GM19372 (cell line): ENCODE data around the gene CGNL1.

Source experiments
- ATAC-seq: cut with Tn5 transposase; IDR thresholded peaks from one replicate; pipeline ENCODE4 v1.9.1; 2021; ENCODE audit warnings: mild to moderate bottlenecking, low read depth, moderate library complexity; ENCODE audit not compliant: unreplicated experiment

The CGNL1 gene

GRCh38 chr15:57489122-57489521 lies 112.8 kb downstream of the CGNL1 start:
- no peak for ATAC-seq

- no peak for ATAC-seq
Observed at GRCh38 chr15:57493351-57493750, 117.0 kb downstream of the CGNL1 start.

GRCh38 chr15:57494581-57494980 lies 118.3 kb downstream of the CGNL1 start:
- ATAC-seq: no peak

GRCh38 chr15:57495041-57495440 lies 118.7 kb downstream of the CGNL1 start:
- ATAC-seq: no peak

- no peak for ATAC-seq
Observed at GRCh38 chr15:57495554-57496165, 119.4 kb downstream of the CGNL1 start.

- ATAC-seq: no peak
Observed at GRCh38 chr15:57496594-57496945, 120.3 kb downstream of the CGNL1 start.

GRCh38 chr15:57496946-57497869 lies 120.9 kb downstream of the CGNL1 start:
- ATAC-seq: no peak

- no peak for ATAC-seq
Observed at GRCh38 chr15:57500256-57500655, 124.0 kb downstream of the CGNL1 start.

GRCh38 chr15:57500979-57501576 lies 124.8 kb downstream of the CGNL1 start:
- no peak for ATAC-seq

GRCh38 chr15:57502116-57502515 lies 125.8 kb downstream of the CGNL1 start:
- ATAC-seq: no peak

GRCh38 chr15:57503051-57503702 lies 126.9 kb downstream of the CGNL1 start:
- no peak for ATAC-seq

- no peak for ATAC-seq
Observed at GRCh38 chr15:57503911-57504598, 127.8 kb downstream of the CGNL1 start.

- ATAC-seq: no peak
Observed at GRCh38 chr15:57504599-57504940, 128.3 kb downstream of the CGNL1 start.

- ATAC-seq: no peak
Observed at GRCh38 chr15:57505056-57505715, 128.9 kb downstream of the CGNL1 start.

- no peak for ATAC-seq
Observed at GRCh38 chr15:57505949-57506391, 129.7 kb downstream of the CGNL1 start.

GRCh38 chr15:57506422-57506821 lies 130.1 kb downstream of the CGNL1 start:
- ATAC-seq: no peak

GRCh38 chr15:57507111-57507510 lies 130.8 kb downstream of the CGNL1 start:
- no peak for ATAC-seq

- ATAC-seq: no peak
Observed at GRCh38 chr15:57509126-57509525, 132.8 kb downstream of the CGNL1 start.

- no peak for ATAC-seq
Observed at GRCh38 chr15:57509965-57510364, 133.7 kb downstream of the CGNL1 start.

- ATAC-seq: no peak
Observed at GRCh38 chr15:57510647-57511046, 134.3 kb downstream of the CGNL1 start.
